GM10847 (cell line): Measurements from ENCODE around the gene GBX2.

Experiments
- POLR2A ChIP-seq: IDR thresholded peaks from 2 replicates; pipeline ENCODE4 v1.6.1; 2011; ENCODE audit not compliant: insufficient read length; ENCODE audit errors: extremely low read depth

Gene GBX2

DNA sequence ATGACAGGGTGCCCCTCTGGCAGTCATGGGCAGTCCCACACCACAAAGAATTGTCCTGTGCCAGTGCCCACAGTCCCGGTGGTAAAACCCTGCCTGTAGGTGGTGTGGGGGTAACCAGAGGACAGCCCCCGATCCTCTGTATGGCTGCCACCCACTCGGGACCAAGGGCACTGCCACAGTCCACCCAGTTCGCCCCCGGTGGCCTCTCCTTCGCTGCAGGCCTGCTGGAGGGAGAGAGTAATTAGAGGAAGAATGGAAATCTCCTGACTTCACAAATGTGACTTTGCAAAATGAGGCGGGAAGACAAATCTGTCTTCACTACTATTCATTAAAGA is 11.4 kb downstream of the GBX2 start:
- TF ChIP-seq POLR2A: no peak

DNA sequence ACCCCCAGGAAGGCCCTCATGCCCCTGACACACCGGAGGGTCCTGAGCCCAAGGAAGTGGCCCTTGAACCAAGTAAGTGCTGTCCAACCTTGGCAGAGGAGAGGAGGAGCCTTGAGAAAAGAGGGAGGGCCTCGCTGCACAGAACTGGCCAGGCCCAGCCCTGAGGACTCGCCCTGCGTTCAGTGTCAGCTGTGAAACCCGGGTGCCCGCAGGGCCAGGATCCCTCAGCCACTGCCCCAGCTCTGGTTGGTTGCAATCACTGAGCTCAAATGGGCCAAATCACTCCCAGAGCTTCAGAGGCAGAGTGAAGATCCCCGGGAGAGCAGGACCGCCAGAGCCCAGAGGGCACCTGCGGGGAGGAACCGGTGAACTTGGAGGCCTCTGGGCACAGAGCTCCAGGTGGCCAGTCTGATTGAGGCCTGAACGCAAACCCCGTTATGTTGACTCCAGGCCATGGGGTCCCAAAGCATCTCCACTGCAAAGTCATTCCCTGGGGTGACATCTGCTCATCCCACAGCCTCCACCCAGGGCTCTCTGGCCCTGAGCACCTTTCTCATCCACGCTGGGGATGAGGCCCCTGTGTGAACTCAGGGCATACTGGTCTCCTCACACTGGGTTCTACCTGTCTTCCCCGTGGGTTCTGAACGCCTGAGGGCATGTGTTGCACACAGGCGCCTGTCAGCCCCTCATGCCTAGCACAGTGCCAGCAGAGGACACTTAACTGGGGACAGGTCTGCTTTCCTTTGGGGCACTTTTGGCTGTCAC is 11.9 kb downstream of the GBX2 start:
- TF ChIP-seq POLR2A: no peak

DNA sequence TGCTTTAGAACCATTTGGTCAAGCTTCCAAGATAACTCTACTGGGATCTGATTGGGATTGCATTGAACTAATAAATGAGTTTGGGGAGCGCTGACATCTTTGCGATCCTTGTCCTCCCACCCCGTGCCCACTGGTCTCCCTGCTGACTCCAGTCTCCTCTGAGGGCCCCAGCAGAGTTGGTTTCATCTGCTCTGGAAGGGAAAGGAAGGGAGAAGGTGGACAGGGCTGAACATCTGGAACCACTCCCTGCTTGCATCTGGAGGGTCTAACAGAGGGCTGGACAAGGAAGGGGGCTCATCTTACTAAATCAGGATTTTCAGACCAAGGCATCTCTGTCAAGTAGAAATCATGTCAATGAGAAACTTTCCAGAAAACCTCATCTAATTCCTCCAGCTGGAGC is 12.8 kb downstream of the GBX2 start:
- no peak for TF ChIP-seq POLR2A

GRCh38 chr2:236146436-236146835 is 21.8 kb downstream of the GBX2 start:
- TF ChIP-seq POLR2A: no peak

DNA sequence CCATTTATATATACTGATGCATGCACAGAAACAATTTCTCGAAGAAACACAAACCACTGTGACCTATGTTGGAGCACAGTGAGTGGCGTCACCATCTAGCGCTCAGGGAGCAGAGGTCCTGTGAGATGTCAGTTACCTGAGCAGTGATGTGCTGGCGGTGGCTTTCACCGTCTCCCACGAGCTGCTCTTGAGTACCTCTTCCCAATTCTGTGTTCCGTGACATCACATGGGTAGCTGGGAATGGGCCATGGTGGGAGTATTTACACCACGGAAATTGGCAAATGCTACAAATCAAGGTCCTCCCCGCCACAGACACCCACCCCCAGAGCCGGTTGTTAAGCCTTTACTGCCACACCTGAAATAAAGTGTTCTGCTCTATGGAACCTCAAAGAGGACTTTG is 24.4 kb downstream of the GBX2 start:
- TF ChIP-seq POLR2A: no peak

GRCh38 chr2:236137066-236137465 is 31.1 kb downstream of the GBX2 start:
- TF ChIP-seq POLR2A: no peak

- TF ChIP-seq POLR2A: no peak
Observed at GRCh38 chr2:236136538-236136937, 31.6 kb downstream of the GBX2 start.

DNA sequence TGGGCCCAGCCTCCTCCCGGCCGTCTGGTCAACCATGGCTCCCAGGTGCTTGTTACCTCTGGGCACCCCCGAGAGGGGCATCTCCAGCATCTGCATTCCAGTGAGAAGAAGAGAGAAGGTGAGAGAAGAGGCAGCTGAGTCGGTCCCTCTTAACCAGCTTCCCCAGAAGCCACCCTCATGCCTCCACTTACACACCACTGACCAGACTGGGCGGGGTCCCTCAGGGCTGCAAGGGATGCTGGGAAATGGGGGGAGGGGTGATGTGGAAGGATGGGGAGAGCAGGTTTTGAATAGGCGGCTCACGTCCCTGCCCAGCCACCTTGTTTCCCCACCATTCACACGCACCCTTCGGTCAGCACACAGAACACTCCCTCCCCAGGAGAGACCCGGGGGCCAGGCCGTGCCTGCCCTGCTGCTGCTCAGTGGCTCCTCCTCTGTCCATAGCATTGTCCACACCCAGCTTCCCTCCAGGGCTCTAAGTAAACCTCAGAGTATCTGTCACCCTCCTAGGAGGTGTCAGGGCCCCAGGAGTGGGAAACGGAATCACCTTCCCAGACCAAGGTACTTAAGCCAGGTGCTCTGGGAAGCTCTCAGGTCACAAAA is 34.7 kb downstream of the GBX2 start:
- no peak for TF ChIP-seq POLR2A

- TF ChIP-seq POLR2A: no peak
Observed at GRCh38 chr2:236131073-236131692, 37.0 kb downstream of the GBX2 start.

DNA sequence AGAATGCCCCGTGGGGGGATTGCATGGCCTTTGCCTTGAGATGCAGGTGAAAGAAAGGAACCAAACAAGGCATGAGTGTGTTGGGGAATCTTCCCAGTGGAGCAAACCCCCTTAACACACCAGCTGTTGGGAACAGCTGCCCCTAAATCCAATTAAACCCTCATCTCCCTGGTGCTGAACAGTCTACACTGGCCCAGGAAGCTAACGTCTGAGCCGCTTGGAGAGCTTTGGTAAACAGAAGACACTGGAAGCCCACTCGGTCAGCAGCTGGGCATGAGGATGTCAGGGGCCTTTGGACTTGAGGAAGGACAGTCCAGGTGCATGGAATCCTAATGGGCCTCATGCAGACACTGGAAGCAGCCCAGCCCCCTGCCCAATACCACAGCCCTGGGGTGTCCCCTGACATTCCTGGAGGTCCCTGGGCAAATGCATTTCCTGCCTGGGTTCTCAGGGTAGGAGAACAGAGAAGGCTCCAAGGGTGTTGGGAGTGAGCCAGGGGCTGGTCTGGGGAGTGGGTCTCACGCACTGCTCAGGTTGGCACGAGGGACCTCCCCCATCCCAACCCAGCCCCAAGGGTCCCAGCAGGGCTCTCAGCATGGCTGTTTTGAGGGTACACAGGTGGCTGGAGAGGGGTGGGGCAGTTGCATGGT is 37.7 kb downstream of the GBX2 start:
- TF ChIP-seq POLR2A: no peak

- TF ChIP-seq POLR2A: no peak
Observed at GRCh38 chr2:236129935-236130334, 38.3 kb downstream of the GBX2 start.

- TF ChIP-seq POLR2A: no peak
Observed at GRCh38 chr2:236128321-236128720, 39.9 kb downstream of the GBX2 start.

DNA sequence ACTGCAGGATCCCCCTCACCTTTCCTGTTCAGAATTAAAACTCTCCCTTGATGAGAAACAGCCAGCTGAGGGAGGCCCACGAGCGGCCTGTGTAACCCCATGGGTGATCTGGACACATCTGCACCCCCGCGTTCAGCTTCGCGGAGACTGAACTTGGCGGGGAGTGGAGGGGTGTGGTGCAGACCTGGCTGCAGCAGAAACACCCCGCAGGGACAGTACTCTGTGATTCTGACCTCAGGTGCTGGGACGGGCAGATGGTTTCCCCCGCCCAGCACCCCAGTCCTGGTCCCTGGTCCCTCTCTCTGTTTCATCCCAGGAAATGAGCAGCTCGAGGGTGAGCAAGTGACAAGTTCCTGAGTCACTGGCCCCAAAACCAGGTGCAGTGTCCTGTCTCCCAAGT is 41.2 kb downstream of the GBX2 start:
- no peak for TF ChIP-seq POLR2A

DNA sequence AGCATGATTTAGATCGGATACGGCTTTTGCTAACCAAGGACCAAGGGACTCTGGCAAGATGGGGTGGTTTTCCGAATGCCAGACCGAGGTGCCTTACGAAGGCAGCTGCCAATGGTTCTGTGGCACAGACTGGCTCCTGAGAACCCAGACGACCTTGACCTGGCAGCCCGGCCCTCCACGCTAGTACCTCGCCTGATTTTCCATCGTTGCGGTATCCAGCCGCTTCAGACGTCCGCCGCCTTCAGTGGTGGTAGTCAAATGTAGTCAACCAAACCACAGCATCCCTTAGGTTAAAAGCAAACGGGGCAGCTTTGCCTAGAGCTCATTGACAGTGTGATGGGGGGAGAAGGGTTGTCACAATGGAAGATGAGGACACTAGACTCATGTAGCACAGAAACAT is 42.6 kb downstream of the GBX2 start:
- TF ChIP-seq POLR2A: no peak

GRCh38 chr2:236124182-236124893 is 43.8 kb downstream of the GBX2 start:
- no peak for TF ChIP-seq POLR2A
